ENCODE results near the gene CHCHD3.

Gene CHCHD3

DNA sequence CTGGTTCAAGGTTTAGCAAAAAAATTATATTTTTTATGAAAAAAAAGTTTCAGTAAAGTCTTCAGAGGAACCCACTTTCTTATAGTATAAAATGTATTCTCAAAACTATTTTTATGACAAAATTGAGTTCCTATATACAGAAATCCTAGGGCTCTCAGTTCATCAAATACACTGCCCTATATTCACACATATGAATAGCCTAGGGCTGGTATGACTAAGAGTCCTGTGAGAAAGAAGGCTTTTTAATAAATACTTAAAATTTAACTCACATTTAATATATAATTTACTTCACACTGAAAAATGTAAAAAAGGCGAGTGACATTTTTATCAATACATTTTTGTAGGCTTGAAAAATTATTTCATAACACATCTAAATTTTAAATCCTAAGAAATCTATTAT lies 16.6 kb downstream of the CHCHD3 start:
- TF ChIP-seq CTCF (conservative IDR thresholded peaks at IDR 0.05; ENCODE audit: low read depth, low read length): no peak
- no peak for DNase-seq (ENCODE audit: low read depth)
- no peak overlapping the region for H3K4me3 ChIP-seq (ENCODE audit: low read depth, low read length)

- TF ChIP-seq CTCF (conservative IDR thresholded peaks at IDR 0.05; ENCODE audit: low read depth, low read length): no peak
- DNase-seq (ENCODE audit: low read depth): no peak
- no peak overlapping the region for H3K4me3 ChIP-seq (ENCODE audit: low read depth, low read length)
Observed at GRCh38 chr7:133064082-133064820, 17.6 kb downstream of the CHCHD3 start.

- DNase-seq (ENCODE audit: low read depth): no peak
- no peak for TF ChIP-seq CTCF (conservative IDR thresholded peaks at IDR 0.05; ENCODE audit: low read depth, low read length)
- no peak overlapping the region for H3K4me3 ChIP-seq (ENCODE audit: low read depth, low read length)
Observed at GRCh38 chr7:133061792-133062191, 20.1 kb downstream of the CHCHD3 start.

DNA sequence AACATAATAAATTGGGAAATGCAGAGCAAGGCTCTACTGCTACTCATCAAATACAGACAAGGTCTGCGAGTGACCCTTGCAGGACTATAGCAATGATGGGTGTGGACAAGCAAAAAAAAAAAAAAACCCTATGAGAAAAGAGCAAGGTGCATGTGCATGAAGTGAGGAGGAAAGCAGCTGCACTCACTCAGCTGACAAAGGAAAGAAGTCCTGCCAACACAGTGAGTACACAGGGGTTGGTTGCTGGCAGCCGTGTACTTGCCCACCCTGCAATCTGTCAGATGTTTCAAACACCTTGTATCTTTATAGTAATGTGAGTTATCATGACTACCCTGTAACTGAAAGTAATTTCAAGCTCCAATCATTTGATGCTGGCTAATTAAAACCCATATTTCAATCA lies 20.5 kb downstream of the CHCHD3 start:
- TF ChIP-seq CTCF (conservative IDR thresholded peaks at IDR 0.05; ENCODE audit: low read depth, low read length): no peak
- DNase-seq (ENCODE audit: low read depth): no peak
- no peak overlapping the region for H3K4me3 ChIP-seq (ENCODE audit: low read depth, low read length)

- H3K4me3 ChIP-seq (ENCODE audit: low read depth, low read length): no peak overlapping the region
- no peak for DNase-seq (ENCODE audit: low read depth)
- TF ChIP-seq CTCF (conservative IDR thresholded peaks at IDR 0.05; ENCODE audit: low read depth, low read length): no peak
Observed at GRCh38 chr7:133060004-133060403, 21.9 kb downstream of the CHCHD3 start.

GRCh38 chr7:133059263-133059662 lies 22.6 kb downstream of the CHCHD3 start:
- H3K4me3 ChIP-seq (ENCODE audit: low read depth, low read length): no peak overlapping the region
- no peak for DNase-seq (ENCODE audit: low read depth)
- TF ChIP-seq CTCF (conservative IDR thresholded peaks at IDR 0.05; ENCODE audit: low read depth, low read length): no peak
